SK-N-MC (cell line): Measurements from ENCODE around the gene TMEM115.

ENCODE experiments used
- EZH2 ChIP-seq: fragments of 200-600 bp; sonication (generic); IDR thresholded peaks from one replicate; pipeline ENCODE4 v1.6.1; 2017; ENCODE audit warnings: antibody characterized with exemption
- POLR2AphosphoS5 ChIP-seq: IDR thresholded peaks from 2 replicates; pipeline ENCODE4 v1.6.1; 2012; ENCODE audit warnings: mild to moderate bottlenecking, low read depth, low read length, borderline replicate concordance

DNA sequence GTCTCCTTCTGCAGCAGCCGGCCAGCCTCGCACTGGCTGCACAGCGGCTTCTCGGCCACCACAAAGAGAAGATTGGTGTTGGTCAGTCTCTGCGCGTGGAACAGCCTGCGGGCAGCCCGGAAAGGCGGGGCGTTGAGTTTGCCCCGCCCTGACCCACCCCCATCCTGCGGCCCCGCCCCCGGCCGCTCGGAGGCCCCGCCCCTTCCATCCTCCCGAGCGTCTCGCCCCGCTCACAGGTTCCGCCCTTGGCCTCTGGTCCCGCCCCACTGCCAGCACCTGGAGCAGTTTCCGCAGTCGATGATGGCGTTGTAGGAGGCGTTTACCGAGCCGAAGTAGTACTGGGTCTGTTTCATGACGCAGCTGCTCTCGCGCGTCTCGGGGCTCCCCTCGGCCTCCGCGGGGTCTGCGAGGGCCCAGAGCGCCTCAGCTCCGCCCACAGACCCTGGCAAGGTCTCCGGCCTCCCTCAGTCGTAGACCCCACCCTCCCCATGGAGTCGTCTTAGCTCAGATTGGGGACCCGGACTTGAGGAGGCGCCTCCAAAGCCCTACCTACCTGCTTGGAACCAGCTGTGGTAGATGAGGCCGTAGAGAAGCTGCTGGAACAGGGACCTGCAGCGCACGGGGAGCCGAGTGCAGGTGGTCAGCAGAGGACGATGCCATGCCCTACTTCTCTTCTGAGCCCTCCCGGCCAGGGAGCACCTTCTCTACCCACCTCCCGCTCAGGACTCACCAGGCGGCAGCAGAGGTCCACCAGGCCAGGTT, 5.9 kb upstream of the TMEM115 start:
- TF ChIP-seq EZH2 (no peak), POLR2AphosphoS5 (no peak)
